ENCODE measurements around the gene SPINT2. TPM values are rescaled to one million over a fixed set of nuclear protein-coding genes. Genes with fewer than 3 reads are reported as not detected.

SPINT2 gene
- total RNA-seq, 1 donor from 2014 or later = 71.0 TPM

DNA sequence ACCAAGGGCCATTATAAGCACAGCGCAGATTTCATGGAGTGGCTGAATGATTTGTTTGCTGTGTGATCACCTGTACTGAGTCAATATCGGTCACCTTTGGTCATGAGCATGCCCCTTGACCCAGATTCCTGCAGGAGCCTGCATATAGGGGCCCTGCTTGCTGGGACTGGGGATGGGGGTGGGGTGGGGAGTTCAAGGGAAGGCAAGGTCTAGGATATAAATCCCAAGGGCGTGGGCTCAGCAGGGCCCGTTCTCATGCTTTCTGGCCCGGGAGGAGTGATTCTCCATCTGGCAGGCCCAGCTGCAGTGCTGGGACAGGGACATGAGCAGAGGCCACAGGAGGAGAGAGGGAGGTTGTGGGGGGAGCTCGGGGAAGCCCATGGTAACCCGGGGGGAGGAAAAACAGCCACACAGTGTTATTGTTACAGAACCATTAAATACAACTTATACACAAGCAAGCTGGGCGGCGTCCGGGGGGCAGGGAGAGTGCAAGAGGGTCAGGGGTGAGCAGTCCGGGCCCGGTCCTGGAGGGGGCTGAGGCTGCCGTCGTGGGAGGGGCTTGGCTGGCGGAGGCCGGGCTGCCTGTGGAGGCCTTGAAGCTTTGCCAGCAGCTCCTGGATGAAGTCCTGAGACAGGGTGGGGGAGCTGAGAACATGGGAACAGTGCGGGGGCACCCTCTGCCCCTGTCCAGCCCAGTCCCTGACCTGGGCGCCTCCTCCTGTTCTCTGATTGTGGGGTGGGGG, 13.4 kb upstream of the SPINT2 start:
- peak overlapping the region; percentile 85 for H2AFZ ChIP-seq (replicated peaks)
- H3K4me1 ChIP-seq = peaks cover 28% of the 10 kb centered on the region
- no peak overlapping the region for H3K27ac ChIP-seq
- Mint-ChIP-seq H3K4me1 (peaks cover 32% of the 10 kb centered on the region), H3K27me3 (ENCODE audit: insufficient read depth, low read depth) (peaks cover 14% of the 10 kb centered on the region), H3K4me3 (peak overlapping the region; percentile 57), H3K36me3 (no peaks in the 10 kb centered on the region), H3K27ac (peak overlapping the region; percentile 18), H3K9me3 (no peaks in the 10 kb centered on the region)
- DNase-seq (ENCODE audit: low spot score) = no peak
- H3K27me3 ChIP-seq = peaks cover 5% of the 10 kb centered on the region
- H3K79me2 ChIP-seq (ENCODE audit: low read depth) = no peaks in the 10 kb centered on the region
- no peaks in the 10 kb centered on the region for H3K36me3 ChIP-seq
- no peaks in the 10 kb centered on the region for H3K9me3 ChIP-seq (ENCODE audit: low read depth)
- no peak overlapping the region for H3K9ac ChIP-seq
- H3F3A ChIP-seq (ENCODE audit: low read depth) = peaks cover 39% of the 10 kb centered on the region
- peak overlapping the region; percentile 13 for H3K4me3 ChIP-seq
- TF ChIP-seq, protein P1, sequence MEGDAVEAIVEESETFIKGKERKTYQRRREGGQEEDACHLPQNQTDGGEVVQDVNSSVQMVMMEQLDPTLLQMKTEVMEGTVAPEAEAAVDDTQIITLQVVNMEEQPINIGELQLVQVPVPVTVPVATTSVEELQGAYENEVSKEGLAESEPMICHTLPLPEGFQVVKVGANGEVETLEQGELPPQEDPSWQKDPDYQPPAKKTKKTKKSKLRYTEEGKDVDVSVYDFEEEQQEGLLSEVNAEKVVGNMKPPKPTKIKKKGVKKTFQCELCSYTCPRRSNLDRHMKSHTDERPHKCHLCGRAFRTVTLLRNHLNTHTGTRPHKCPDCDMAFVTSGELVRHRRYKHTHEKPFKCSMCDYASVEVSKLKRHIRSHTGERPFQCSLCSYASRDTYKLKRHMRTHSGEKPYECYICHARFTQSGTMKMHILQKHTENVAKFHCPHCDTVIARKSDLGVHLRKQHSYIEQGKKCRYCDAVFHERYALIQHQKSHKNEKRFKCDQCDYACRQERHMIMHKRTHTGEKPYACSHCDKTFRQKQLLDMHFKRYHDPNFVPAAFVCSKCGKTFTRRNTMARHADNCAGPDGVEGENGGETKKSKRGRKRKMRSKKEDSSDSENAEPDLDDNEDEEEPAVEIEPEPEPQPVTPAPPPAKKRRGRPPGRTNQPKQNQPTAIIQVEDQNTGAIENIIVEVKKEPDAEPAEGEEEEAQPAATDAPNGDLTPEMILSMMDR (IDR thresholded peaks at IDR 0.05) = no peak
- TF ChIP-seq EZH2phosphoT487 (IDR thresholded peaks at IDR 0.05) (no peak), EZH2 (IDR thresholded peaks at IDR 0.05) (no peak)
- peak overlapping the region; percentile 69 for H3K4me2 ChIP-seq
- no peaks in the 10 kb centered on the region for H4K20me1 ChIP-seq (ENCODE audit: low read depth)

DNA sequence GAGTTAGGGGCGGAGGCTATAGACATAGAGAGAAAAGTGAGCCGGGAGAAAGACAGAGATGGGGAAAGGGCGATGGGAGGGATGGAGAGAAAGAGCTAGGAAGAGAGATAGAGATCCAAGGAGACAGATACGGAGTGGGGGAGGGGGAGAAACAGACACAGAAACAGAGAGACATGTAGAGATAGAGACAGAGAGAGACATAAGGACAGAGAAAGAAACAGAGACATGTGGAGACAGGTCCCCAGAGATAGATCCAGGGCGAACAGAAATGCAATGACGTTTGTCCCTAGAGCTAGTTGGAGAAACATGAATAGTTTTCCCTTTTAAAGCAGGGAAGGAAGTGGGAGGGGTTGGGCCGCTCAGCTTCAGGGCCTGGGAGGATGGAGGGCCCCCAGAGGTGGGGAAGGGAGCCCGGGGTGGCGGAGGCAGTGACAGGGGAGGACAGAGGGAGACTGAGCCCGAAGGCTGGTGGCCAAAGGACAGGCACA, 12.8 kb upstream of the SPINT2 start:
- H3K9ac ChIP-seq = no peak overlapping the region
- peak overlapping the region; percentile 85 for H2AFZ ChIP-seq (replicated peaks)
- Mint-ChIP-seq H3K9me3 (no peaks in the 10 kb centered on the region), H3K4me3 (peak overlapping the region; percentile 57), H3K36me3 (no peaks in the 10 kb centered on the region), H3K27ac (peak overlapping the region; percentile 67), H3K4me1 (peaks cover 32% of the 10 kb centered on the region), H3K27me3 (ENCODE audit: insufficient read depth, low read depth) (peaks cover 15% of the 10 kb centered on the region)
- H3K36me3 ChIP-seq = no peaks in the 10 kb centered on the region
- DNase-seq (ENCODE audit: low spot score) = no peak
- no peak overlapping the region for H3K27ac ChIP-seq
- peak overlapping the region; percentile 69 for H3K4me2 ChIP-seq
- no peaks in the 10 kb centered on the region for H4K20me1 ChIP-seq (ENCODE audit: low read depth)
- H3K4me1 ChIP-seq = peaks cover 28% of the 10 kb centered on the region
- H3K4me3 ChIP-seq = peak overlapping the region; percentile 13
- TF ChIP-seq, protein P1 (IDR thresholded peaks at IDR 0.05) = no peak
- TF ChIP-seq EZH2phosphoT487 (IDR thresholded peaks at IDR 0.05) = no peak
- TF ChIP-seq EZH2 (IDR thresholded peaks at IDR 0.05) = no peak
- H3K27me3 ChIP-seq = peaks cover 12% of the 10 kb centered on the region
- H3F3A ChIP-seq (ENCODE audit: low read depth) = peaks cover 38% of the 10 kb centered on the region
- H3K9me3 ChIP-seq (ENCODE audit: low read depth) = no peaks in the 10 kb centered on the region
- no peaks in the 10 kb centered on the region for H3K79me2 ChIP-seq (ENCODE audit: low read depth)

DNA sequence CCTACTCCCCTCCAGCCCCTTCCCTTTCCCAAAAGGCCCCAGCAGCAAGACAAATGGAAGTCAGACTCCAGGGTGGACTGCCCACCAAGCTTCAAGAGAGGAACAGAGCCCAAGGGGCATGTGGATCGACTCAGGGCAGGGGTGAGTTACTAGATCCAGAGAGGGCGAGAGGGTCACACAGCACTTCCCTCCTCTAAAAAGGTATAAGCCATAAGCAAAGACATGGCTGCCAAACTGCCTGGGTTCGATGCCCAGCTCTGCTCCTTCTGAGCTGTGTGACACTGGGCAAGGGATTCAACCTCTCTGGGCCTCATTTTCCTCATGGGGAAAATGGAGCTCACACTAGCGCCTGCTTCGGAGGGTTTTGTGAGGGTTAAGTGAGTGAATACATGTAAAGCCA, 12.0 kb upstream of the SPINT2 start:
- no peaks in the 10 kb centered on the region for H3K36me3 Mint-ChIP-seq
- Histone ChIP-seq H3K9me3 (ENCODE audit: low read depth) (no peaks in the 10 kb centered on the region), H3K4me1 (peaks cover 28% of the 10 kb centered on the region), H3F3A (ENCODE audit: low read depth) (peaks cover 38% of the 10 kb centered on the region), H2AFZ (replicated peaks) (no peak overlapping the region), H3K27me3 (peaks cover 19% of the 10 kb centered on the region), H3K27ac (no peak overlapping the region), H4K20me1 (ENCODE audit: low read depth) (no peaks in the 10 kb centered on the region), H3K4me2 (peak overlapping the region; percentile 54), H3K36me3 (no peaks in the 10 kb centered on the region), H3K9ac (no peak overlapping the region), H3K79me2 (ENCODE audit: low read depth) (no peaks in the 10 kb centered on the region), H3K4me3 (no peak overlapping the region)
- H3K9me3 Mint-ChIP-seq = no peaks in the 10 kb centered on the region
- TF ChIP-seq EZH2phosphoT487 (IDR thresholded peaks at IDR 0.05) = no peak
- TF ChIP-seq, protein P1 (IDR thresholded peaks at IDR 0.05) = no peak
- TF ChIP-seq EZH2 (IDR thresholded peaks at IDR 0.05) = no peak
- DNase-seq (ENCODE audit: low spot score) = no peak
- H3K27me3 Mint-ChIP-seq (ENCODE audit: insufficient read depth, low read depth) = peaks cover 16% of the 10 kb centered on the region
- peaks cover 33% of the 10 kb centered on the region for H3K4me1 Mint-ChIP-seq
- peak overlapping the region; percentile 55 for H3K4me3 Mint-ChIP-seq
- H3K27ac Mint-ChIP-seq = no peak overlapping the region
